ENCODE measurements around the gene FRAT1.

Gene FRAT1

GRCh38 chr10:97365761-97366351 lies 46.8 kb downstream of the FRAT1 start:
- H3K27ac ChIP-seq (ENCODE audit: low read depth, low read length): no peak overlapping the region
- peaks cover 9% of the 10 kb centered on the region for H3K36me3 ChIP-seq (ENCODE audit: control insufficient read depth, insufficient read depth, low read length)
- no peak overlapping the region for H3K4me3 ChIP-seq (ENCODE audit: low read length)
- H3K9ac ChIP-seq (ENCODE audit: low read length): no peak overlapping the region
- no peaks in the 10 kb centered on the region for H3K27me3 ChIP-seq (ENCODE audit: control insufficient read depth, insufficient read depth, low read length)
- H3K4me1 ChIP-seq (ENCODE audit: control insufficient read depth, insufficient read depth, low read length): no peaks in the 10 kb centered on the region

- H3K27me3 ChIP-seq (ENCODE audit: control insufficient read depth, insufficient read depth, low read length): no peaks in the 10 kb centered on the region
- peaks cover 10% of the 10 kb centered on the region for H3K36me3 ChIP-seq (ENCODE audit: control insufficient read depth, insufficient read depth, low read length)
- H3K27ac ChIP-seq (ENCODE audit: low read depth, low read length): no peak overlapping the region
- H3K9ac ChIP-seq (ENCODE audit: low read length): no peak overlapping the region
- no peaks in the 10 kb centered on the region for H3K4me1 ChIP-seq (ENCODE audit: control insufficient read depth, insufficient read depth, low read length)
- H3K4me3 ChIP-seq (ENCODE audit: low read length): no peak overlapping the region
These were observed 47.5 kb downstream of the FRAT1 start for GRCh38 chr10:97366572-97366971.

- Histone ChIP-seq H3K27ac (ENCODE audit: low read depth, low read length) (no peak overlapping the region), H3K9ac (ENCODE audit: low read length) (no peak overlapping the region), H3K36me3 (ENCODE audit: control insufficient read depth, insufficient read depth, low read length) (peaks cover 16% of the 10 kb centered on the region), H3K4me3 (ENCODE audit: low read length) (no peak overlapping the region), H3K27me3 (ENCODE audit: control insufficient read depth, insufficient read depth, low read length) (no peaks in the 10 kb centered on the region), H3K4me1 (ENCODE audit: control insufficient read depth, insufficient read depth, low read length) (no peaks in the 10 kb centered on the region)
These were observed 48.1 kb downstream of the FRAT1 start for GRCh38 chr10:97367126-97367649.
